Measurements from ENCODE around the gene TMEM120B. TPM values are rescaled to one million over a fixed set of nuclear protein-coding genes. Genes with fewer than 3 reads are reported as not detected.
A peak's percentile ranks its signal among the peaks of the same experiment; 100 is the strongest.

The TMEM120B gene
- total RNA-seq, 1 donor, result 8.3 TPM

GRCh38 chr12:121749267-121749666, 36.7 kb downstream of the TMEM120B start:
- Histone ChIP-seq H2AFZ (ENCODE audit: low read length) (no peak overlapping the region), H3K4me3 (ENCODE audit: insufficient read depth, low read length) (no peak overlapping the region), H3K27ac (ENCODE audit: low read depth, low read length) (peak overlapping the region; percentile 42), H3K79me2 (ENCODE audit: insufficient read depth, low read length) (no peaks in the 10 kb centered on the region), H3K9me3 (ENCODE audit: low read depth, low read length) (no peaks in the 10 kb centered on the region), H3K27me3 (ENCODE audit: insufficient read depth, low read length) (no peaks in the 10 kb centered on the region), H3K4me2 (ENCODE audit: insufficient read depth, low read length) (no peak overlapping the region), H4K20me1 (ENCODE audit: insufficient read depth, low read length) (no peaks in the 10 kb centered on the region), H3K4me1 (ENCODE audit: insufficient read depth, low read length) (peaks cover 4% of the 10 kb centered on the region), H3K36me3 (ENCODE audit: insufficient read depth, low read length) (no peaks in the 10 kb centered on the region)
- TF ChIP-seq CTCF (IDR thresholded peaks at IDR 0.05; ENCODE audit: extremely low read depth, low read depth, low read length), result no peak
- DNase-seq (ENCODE audit: insufficient read length, low spot score, missing footprints), result no peak

- Histone ChIP-seq H3K36me3 (ENCODE audit: insufficient read depth, low read length) (no peaks in the 10 kb centered on the region), H4K20me1 (ENCODE audit: insufficient read depth, low read length) (no peaks in the 10 kb centered on the region), H3K4me3 (ENCODE audit: insufficient read depth, low read length) (no peak overlapping the region), H3K4me2 (ENCODE audit: insufficient read depth, low read length) (no peak overlapping the region), H3K27ac (ENCODE audit: low read depth, low read length) (no peak overlapping the region), H3K4me1 (ENCODE audit: insufficient read depth, low read length) (peaks cover 4% of the 10 kb centered on the region), H2AFZ (ENCODE audit: low read length) (no peak overlapping the region), H3K79me2 (ENCODE audit: insufficient read depth, low read length) (no peaks in the 10 kb centered on the region), H3K27me3 (ENCODE audit: insufficient read depth, low read length) (no peaks in the 10 kb centered on the region), H3K9me3 (ENCODE audit: low read depth, low read length) (no peaks in the 10 kb centered on the region)
- no peak for TF ChIP-seq CTCF (IDR thresholded peaks at IDR 0.05; ENCODE audit: extremely low read depth, low read depth, low read length)
- DNase-seq (ENCODE audit: insufficient read length, low spot score, missing footprints), result peak; percentile 26
Observed at GRCh38 chr12:121750507-121750955, 38.0 kb downstream of the TMEM120B start.

GRCh38 chr12:121751034-121751433, 38.5 kb downstream of the TMEM120B start:
- Histone ChIP-seq H3K36me3 (ENCODE audit: insufficient read depth, low read length) (no peaks in the 10 kb centered on the region), H4K20me1 (ENCODE audit: insufficient read depth, low read length) (no peaks in the 10 kb centered on the region), H3K9me3 (ENCODE audit: low read depth, low read length) (no peaks in the 10 kb centered on the region), H3K4me3 (ENCODE audit: insufficient read depth, low read length) (no peak overlapping the region), H3K4me1 (ENCODE audit: insufficient read depth, low read length) (peaks cover 4% of the 10 kb centered on the region), H2AFZ (ENCODE audit: low read length) (no peak overlapping the region), H3K4me2 (ENCODE audit: insufficient read depth, low read length) (no peak overlapping the region), H3K27ac (ENCODE audit: low read depth, low read length) (no peak overlapping the region), H3K79me2 (ENCODE audit: insufficient read depth, low read length) (no peaks in the 10 kb centered on the region), H3K27me3 (ENCODE audit: insufficient read depth, low read length) (no peaks in the 10 kb centered on the region)
- DNase-seq (ENCODE audit: insufficient read length, low spot score, missing footprints), result peak; percentile 47
- no peak for TF ChIP-seq CTCF (IDR thresholded peaks at IDR 0.05; ENCODE audit: extremely low read depth, low read depth, low read length)

GRCh38 chr12:121751749-121752351, 39.3 kb downstream of the TMEM120B start:
- H3K79me2 ChIP-seq (ENCODE audit: insufficient read depth, low read length), result no peaks in the 10 kb centered on the region
- H3K4me2 ChIP-seq (ENCODE audit: insufficient read depth, low read length), result no peak overlapping the region
- no peak for DNase-seq (ENCODE audit: insufficient read length, low spot score, missing footprints)
- no peaks in the 10 kb centered on the region for H3K27me3 ChIP-seq (ENCODE audit: insufficient read depth, low read length)
- no peaks in the 10 kb centered on the region for H4K20me1 ChIP-seq (ENCODE audit: insufficient read depth, low read length)
- H3K4me3 ChIP-seq (ENCODE audit: insufficient read depth, low read length), result no peak overlapping the region
- no peak overlapping the region for H2AFZ ChIP-seq (ENCODE audit: low read length)
- no peaks in the 10 kb centered on the region for H3K9me3 ChIP-seq (ENCODE audit: low read depth, low read length)
- no peak for TF ChIP-seq CTCF (IDR thresholded peaks at IDR 0.05; ENCODE audit: extremely low read depth, low read depth, low read length)
- H3K27ac ChIP-seq (ENCODE audit: low read depth, low read length), result no peak overlapping the region
- peaks cover 4% of the 10 kb centered on the region for H3K4me1 ChIP-seq (ENCODE audit: insufficient read depth, low read length)
- H3K36me3 ChIP-seq (ENCODE audit: insufficient read depth, low read length), result no peaks in the 10 kb centered on the region

Measured in osteoblast (primary cell).